Measurements from ENCODE around the gene RARB.

DNA sequence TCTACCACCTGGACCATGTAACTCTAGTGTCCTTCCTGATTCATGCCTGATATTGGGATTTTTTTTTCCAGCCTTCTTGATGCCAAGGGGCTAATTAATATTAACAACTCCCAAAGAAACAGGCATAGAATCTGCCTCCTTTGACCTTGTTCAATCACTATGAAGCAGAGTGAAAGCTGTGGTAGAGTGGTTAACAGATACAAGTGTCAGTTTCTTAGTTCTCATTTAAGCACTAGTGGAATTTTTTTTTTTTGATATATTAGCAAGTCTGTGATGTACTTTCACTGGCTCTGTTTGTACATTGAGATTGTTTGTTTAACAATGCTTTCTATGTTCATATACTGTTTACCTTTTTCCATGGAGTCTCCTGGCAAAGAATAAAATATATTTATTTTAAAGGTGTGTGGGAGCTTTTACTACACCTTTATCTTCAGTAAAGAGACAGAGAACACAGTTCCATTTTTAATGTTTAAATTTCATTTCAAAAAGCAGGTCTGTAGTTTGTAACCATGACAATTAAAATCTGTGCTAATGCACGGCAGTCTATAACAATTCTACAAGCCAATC is 169.6 kb downstream of the RARB start:
- TF ChIP-seq POLR2AphosphoS5 (IDR thresholded peaks at IDR 0.05; ENCODE audit: borderline replicate concordance, low read depth, low read length) = no peak
- TF ChIP-seq EZH2 (IDR thresholded peaks at IDR 0.05) = no peak
